ENCODE results near the gene TMEM273.

Gene TMEM273

GRCh38 chr10:49106451-49106850 is 81.7 kb downstream of the TMEM273 start:
- in situ Hi-C loops (cut with MboI; ENCODE audit: low sequenced_read_pairs) = no loop called here

- in situ Hi-C loops (cut with MboI; ENCODE audit: low sequenced_read_pairs) = no loop called here
Observed at GRCh38 chr10:49105076-49105475, 83.1 kb downstream of the TMEM273 start.
